GM12801 (cell line): ENCODE results near the gene BTBD9.

ENCODE experiments used
- CTCF ChIP-seq: IDR thresholded peaks from one replicate; pipeline ENCODE4 v1.5.1; 2011; ENCODE audit warnings: control low read depth; ENCODE audit not compliant: insufficient read length; ENCODE audit errors: extremely low read depth

Gene BTBD9

GRCh38 chr6:38453861-38454260 is 185.9 kb downstream of the BTBD9 start:
- TF ChIP-seq CTCF: no peak

GRCh38 chr6:38452816-38453660 is 186.7 kb downstream of the BTBD9 start:
- no peak for TF ChIP-seq CTCF

GRCh38 chr6:38450717-38451116 is 189.0 kb downstream of the BTBD9 start:
- TF ChIP-seq CTCF: no peak

GRCh38 chr6:38445925-38446324 is 193.8 kb downstream of the BTBD9 start:
- no peak for TF ChIP-seq CTCF

GRCh38 chr6:38445336-38445735 is 194.4 kb downstream of the BTBD9 start:
- TF ChIP-seq CTCF: no peak

GRCh38 chr6:38443352-38444144 is 196.2 kb downstream of the BTBD9 start:
- no peak for TF ChIP-seq CTCF

- no peak for TF ChIP-seq CTCF
These were observed 201.6 kb downstream of the BTBD9 start for GRCh38 chr6:38438097-38438496.
